RWPE1 (cell line): ENCODE measurements around the gene TMEM53.

Source experiments
- CTCF ChIA-PET: fragments of 350-600 bp; sonication (Branson Sonifier 250); formaldehyde crosslinking; extraction: SDS; loops from one replicate; lab custom pipeline; 2021; lab: Yijun Ruan, JAX
- POLR2A ChIA-PET: fragments of 400-600 bp; formaldehyde crosslinking; extraction: SDS; loops from one replicate; lab custom pipeline; 2020; ENCODE audit warnings: antibody characterized with exemption; ENCODE audit not compliant: low non-redundant PET; lab: Yijun Ruan, JAX
- DNase-seq: peaks from one replicate; pipeline ENCODE4 v3.0.0; 2012; ENCODE audit warnings: low spot score
- H3K27ac ChIP-seq: fragments of 450-650 bp; 2 replicates; pipeline ENCODE4 v1.5.1; 2017
- CTCF ChIP-seq: fragments of 450-650 bp; conservative IDR thresholded peaks from 2 replicates; pipeline ENCODE4 v1.5.1; 2017; ENCODE audit warnings: low read depth, mild to moderate bottlenecking

Gene TMEM53

GRCh38 chr1:44684525-44684924 lies 10.2 kb upstream of the TMEM53 start:
- POLR2A ChIA-PET, result no interaction called here

GRCh38 chr1:44682883-44683265 lies 8.6 kb upstream of the TMEM53 start:
- no peak for TF ChIP-seq CTCF
- POLR2A ChIA-PET, result no interaction called here
- no peak overlapping the region for H3K27ac ChIP-seq
- CTCF ChIA-PET, result no interaction called here
- DNase-seq, result no peak

More at GRCh38 chr1:44684525-44684924, 10.2 kb upstream of the TMEM53 start:
- CTCF ChIA-PET, result interaction anchor here (0.5 kb wide), 1 partner anchor 664 kb away, joined by 3 read pairs; no protein-coding TSS in a partner anchor
- no peak for TF ChIP-seq CTCF
- no peak overlapping the region for H3K27ac ChIP-seq
- no peak for DNase-seq

DNA sequence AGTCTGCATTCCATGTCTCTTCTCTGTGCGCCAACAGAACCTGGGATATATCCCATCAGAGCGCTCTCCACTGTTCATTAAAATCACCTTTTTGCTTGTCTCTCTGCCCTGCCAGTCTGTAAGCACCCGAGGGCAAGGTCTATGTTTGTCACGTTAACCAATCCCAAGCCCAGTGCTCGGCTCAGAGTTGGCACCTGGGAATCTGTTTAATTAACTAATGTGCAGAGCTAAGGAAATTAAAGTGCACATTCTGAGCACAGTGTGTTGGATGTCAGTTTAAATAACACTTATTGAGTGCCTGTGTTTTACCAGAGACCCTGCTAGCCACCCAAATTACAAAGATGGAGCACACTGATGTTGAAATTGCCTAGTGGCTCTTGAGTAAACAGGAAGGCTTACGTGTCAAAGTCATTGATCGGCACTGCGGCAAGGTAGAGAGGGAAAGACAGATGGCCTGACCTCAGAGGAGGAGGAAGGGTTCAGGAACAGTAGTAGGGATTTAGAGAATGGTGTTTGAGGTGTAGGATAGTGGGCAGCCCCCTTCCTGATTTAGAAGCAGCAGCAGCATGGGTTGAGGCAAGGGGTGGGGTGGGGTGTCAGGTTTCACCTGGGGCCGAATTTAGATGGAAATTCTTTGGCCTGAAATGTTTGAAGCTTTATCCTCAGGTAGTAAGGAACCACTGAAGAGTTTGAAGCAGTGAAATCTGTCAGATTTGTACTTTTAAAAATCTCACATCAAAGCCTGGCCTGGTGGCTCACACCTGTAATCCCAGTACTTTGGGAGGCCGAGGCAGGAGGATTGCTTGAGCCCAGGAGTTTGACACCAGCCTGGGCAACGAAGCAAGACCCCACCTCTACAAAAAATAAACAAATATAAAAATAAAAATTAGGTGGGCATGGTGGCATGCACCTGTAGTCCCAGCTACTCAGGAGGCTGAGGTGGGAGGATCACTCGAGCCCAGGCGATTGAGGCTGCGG lies 7.9 kb upstream of the TMEM53 start:
- no peak for DNase-seq
- POLR2A ChIA-PET, result no interaction called here
- CTCF ChIA-PET, result interaction anchor here (0.6 kb wide), 1 partner anchor 274 kb away, joined by 3 read pairs; no protein-coding TSS in a partner anchor
- no peak overlapping the region for H3K27ac ChIP-seq
- no peak for TF ChIP-seq CTCF

DNA sequence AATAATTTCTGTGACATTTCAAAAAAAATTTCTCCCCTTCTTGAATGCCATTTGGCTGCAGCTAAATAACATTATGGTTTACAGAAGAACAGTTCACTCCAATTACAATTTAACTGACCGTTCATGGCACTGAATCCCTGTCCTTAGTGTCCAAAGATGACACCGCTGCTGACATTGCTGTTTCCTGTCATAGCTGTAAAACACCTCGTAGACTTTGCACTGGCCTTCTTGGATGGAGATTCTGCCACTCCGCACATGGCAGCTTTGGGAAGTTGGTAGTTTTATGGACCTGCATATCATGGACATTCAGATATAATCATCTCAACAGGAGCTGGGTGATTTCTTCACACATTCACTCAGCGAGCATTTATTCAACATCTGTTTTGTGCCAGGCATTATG lies 5.2 kb upstream of the TMEM53 start:
- DNase-seq, result no peak
- no peak overlapping the region for H3K27ac ChIP-seq
- TF ChIP-seq CTCF, result no peak
- CTCF ChIA-PET, result no interaction called here
- POLR2A ChIA-PET, result no interaction called here

DNA sequence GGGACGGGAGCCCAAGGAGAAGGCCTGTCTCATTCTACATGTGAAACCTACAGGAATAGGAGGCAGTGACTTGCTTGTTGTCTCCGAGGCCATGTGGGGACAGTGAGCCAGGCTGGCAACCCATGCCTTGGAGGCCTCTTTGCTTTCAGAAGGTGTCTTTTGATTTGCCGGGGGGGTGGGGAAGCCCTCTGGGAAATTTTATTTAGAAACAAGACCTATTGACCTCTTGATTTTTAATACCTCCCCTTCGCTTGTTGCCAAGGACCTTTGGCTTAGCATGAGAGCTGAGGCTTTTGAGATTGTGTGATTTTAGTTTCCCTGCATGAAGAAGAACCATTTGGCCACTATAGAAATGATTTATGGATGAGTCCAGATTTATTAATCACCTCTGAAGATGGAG lies 4.3 kb upstream of the TMEM53 start:
- H3K27ac ChIP-seq, result no peak overlapping the region
- ChIA-PET CTCF (no interaction called here), POLR2A (no interaction called here)
- DNase-seq, result no peak
- no peak for TF ChIP-seq CTCF

DNA sequence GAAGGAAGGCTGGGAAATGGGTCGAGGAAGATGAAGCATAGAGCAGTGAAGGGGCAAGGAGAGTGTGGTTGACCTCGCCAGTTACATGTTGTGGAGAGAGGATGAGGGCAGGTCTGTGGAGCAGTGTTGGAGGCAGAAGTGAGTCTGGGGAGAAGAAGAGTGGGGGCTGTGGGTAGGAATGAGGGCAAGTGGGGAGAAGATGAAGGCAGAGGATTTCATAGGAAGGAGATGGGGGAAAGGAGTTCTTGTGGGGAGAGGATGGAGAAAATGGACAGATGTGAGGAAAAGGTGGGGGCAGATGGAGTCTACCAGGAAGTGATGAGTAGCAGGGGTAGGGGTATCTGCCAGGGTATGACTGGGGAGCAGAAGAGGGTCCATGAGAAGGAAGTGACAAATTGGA lies 3.8 kb upstream of the TMEM53 start:
- CTCF ChIA-PET, result interaction anchor here (1.1 kb wide), 1 partner anchor 35 kb away, joined by 5 read pairs; no protein-coding TSS in a partner anchor
- POLR2A ChIA-PET, result no interaction called here
- TF ChIP-seq CTCF, result no peak

More for the DNA sequence above, 3.8 kb upstream of the TMEM53 start:
- no peak for DNase-seq
- no peak overlapping the region for H3K27ac ChIP-seq
